Small intestine (tissue), 7 donors: Measurements from ENCODE around the gene SSBP1. TPM values are rescaled to one million over a fixed set of nuclear protein-coding genes. Genes with fewer than 3 reads are reported as not detected.
A peak's percentile ranks its signal among the peaks of the same experiment; 100 is the strongest.

ENCODE experiments used
- DNase-seq, 2 donors: peaks; one replicate each; pipeline versions ENCODE4 v3.0.0 to v3.0.0-alpha.2; 2013
- FAIRE-seq: peaks from 2 replicates; lab custom pipeline; 2012; peaks lifted over from hg19 to GRCh38; lab: Jason Lieb, UNC
- H3K27ac ChIP-seq, 3 donors: one replicate each; pipeline ENCODE4 v1.5.1; 2013; ENCODE audit warnings: low read length in 2 of 3, mild to moderate bottlenecking in 2 of 3, control low read depth in 1 of 3, inconsistent platforms in 1 of 3, low read depth in 1 of 3, moderate library complexity in 1 of 3
- H3K27me3 ChIP-seq, 3 donors: one replicate each; pipeline ENCODE4 v1.6.1; 2013; ENCODE audit warnings: low read length in 3 of 3, inconsistent platforms in 1 of 3; ENCODE audit not compliant: control insufficient read depth in 3 of 3, insufficient read depth in 3 of 3
- H3K36me3 ChIP-seq, 3 donors: one replicate each; pipeline ENCODE4 v1.6.1; 2013; ENCODE audit warnings: low read length in 3 of 3, inconsistent platforms in 1 of 3, low read depth in 1 of 3, mild to moderate bottlenecking in 1 of 3, moderate library complexity in 1 of 3; ENCODE audit not compliant: control insufficient read depth in 3 of 3, insufficient read depth in 2 of 3
- H3K4me1 ChIP-seq, 3 donors: one replicate each; pipeline ENCODE4 v1.6.1; 2013; ENCODE audit warnings: low read length in 2 of 3, inconsistent platforms in 1 of 3, low read depth in 1 of 3, mild to moderate bottlenecking in 1 of 3, moderate library complexity in 1 of 3; ENCODE audit not compliant: control insufficient read depth in 3 of 3, insufficient read depth in 2 of 3
- H3K4me3 ChIP-seq, 3 donors: one replicate each; pipeline ENCODE4 v1.5.1; 2013; ENCODE audit warnings: low read length in 3 of 3, control low read depth in 1 of 3, inconsistent platforms in 1 of 3, low read depth in 1 of 3, mild to moderate bottlenecking in 1 of 3, moderate library complexity in 1 of 3
- H3K9me3 ChIP-seq, 2 donors: one replicate each; pipeline ENCODE4 v1.6.1; 2013; ENCODE audit warnings: low read depth in 1 of 2, low read length in 1 of 2; ENCODE audit not compliant: control insufficient read depth in 2 of 2, insufficient read depth in 1 of 2
- WGBS, 3 donors: extraction: QIAGEN DNeasy Blood & Tissue Kit; methylation state at CpG; one replicate each; pipeline ENCODE4 v1.1.7; 2013; 5-methylcytosine and 5-hydroxymethylcytosine counted together
- polyA plus RNA-seq, 4 donors: library from polyadenylated mRNA; stranded (reverse) in 3 of 4; unstranded in 1 of 4; fragments of 200-250 nt in 3 of 4; fragments of 120-200 nt in 1 of 4; gene quantifications; one replicate each; pipeline versions ENCODE4 v1.2.1 to v1.2.3, GENCODE V29; 2013
- donor health status: healthy with polysubstance abuse.
- donor health status: control.
- donor health status: control.
- donor health status: Bipolar disorder and iron deficiency.
- donor health status: healthy.

The SSBP1 gene
- polyA plus RNA-seq, 4 donors = 131 to 221 (median 151) TPM

DNA sequence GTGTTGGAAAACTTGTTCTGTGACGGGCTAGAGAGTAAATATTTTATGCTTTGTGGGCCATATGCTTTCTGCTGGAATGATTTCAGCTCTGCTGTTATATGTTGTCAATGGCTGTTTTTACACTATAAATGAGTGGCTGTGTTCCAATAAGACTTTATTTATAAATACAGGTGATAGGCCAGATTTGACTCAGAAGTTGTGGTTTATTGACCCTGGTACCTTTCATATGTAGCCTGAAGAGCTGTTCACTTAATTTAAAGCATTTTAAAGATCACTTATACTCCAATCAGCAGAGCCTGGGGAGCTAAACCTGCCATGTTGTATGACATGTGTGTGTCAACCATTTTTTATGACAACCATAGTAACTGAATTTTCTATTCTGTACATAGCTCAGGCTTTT, 9.1 kb upstream of the SSBP1 start:
- H3K9me3 ChIP-seq = no peaks in the 10 kb centered on the region
- peaks cover 0 to 2% (median 0%) of the 10 kb centered on the region in 3 donors for H3K36me3 ChIP-seq
- no peaks in the 10 kb centered on the region for H3K4me1 ChIP-seq
- WGBS, 3 donors = 82 to 91% (median 82%) methylated on average over 1 of the region's 1 CpG
- no peak overlapping the region for H3K27ac ChIP-seq
- FAIRE-seq = no peak
- no peak overlapping the region for H3K4me3 ChIP-seq
- DNase-seq = no peak
- no peaks in the 10 kb centered on the region for H3K27me3 ChIP-seq

DNA sequence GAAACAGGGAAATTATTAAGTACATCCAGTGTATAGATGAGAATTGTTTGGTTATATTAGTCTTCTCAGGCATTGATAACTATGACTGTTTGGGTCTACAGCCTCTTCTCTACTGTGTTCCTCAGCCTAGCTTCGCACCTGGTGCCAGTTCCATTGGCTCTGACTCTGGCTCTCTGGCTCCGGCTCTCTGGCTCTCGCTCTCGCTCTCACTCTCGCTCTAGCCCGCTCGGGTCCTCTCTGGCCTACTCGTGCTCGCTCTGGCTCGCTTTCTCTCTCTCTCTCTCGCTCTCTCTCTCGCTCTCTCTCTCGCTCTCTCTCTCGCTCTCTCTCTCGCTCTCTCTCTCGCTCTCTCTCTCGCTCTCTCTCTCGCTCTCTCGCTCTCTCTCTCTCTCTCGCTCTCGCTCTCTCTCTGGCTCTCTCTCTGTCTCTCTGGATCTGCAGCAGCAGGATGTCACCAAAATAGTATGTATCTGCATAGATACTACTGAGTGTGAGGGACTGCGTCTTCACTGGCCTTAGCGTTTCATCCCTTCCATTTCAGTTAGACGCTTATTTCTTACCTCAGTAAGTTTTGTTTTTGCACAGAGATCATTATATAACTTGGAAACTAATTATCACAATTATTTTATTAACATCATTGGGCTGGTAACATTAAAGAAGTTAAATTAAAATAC, 6.5 kb upstream of the SSBP1 start:
- Histone ChIP-seq H3K27me3 (no peaks in the 10 kb centered on the region), H3K4me3 (no peak overlapping the region), H3K27ac (no peak overlapping the region), H3K4me1 (no peaks in the 10 kb centered on the region), H3K9me3 (no peaks in the 10 kb centered on the region), H3K36me3 (no peaks in the 10 kb centered on the region)
- DNase-seq = no peak
- WGBS, 3 donors = 87 to 95% (median 87%) methylated on average over 24 of the region's 24 CpGs
- no peak for FAIRE-seq

- 28 to 55% (median 35%) methylated on average over 11 of the region's 11 CpGs for WGBS, 3 donors
- peak overlapping the region; percentile 47 to 90 (median 89) for H3K4me3 ChIP-seq
- H3K36me3 ChIP-seq = peaks cover 2 to 6% (median 3%) of the 10 kb centered on the region in 3 donors
- H3K27ac ChIP-seq = peak overlapping the region; percentile 82 to 94 (median 91)
- no peaks in the 10 kb centered on the region for H3K9me3 ChIP-seq
- no peaks in the 10 kb centered on the region for H3K27me3 ChIP-seq
- FAIRE-seq (no peak), DNase-seq (peak; percentile 62 to 74)
- H3K4me1 ChIP-seq = peaks cover 0 to 7% (median 2%) of the 10 kb centered on the region in 3 donors
These were observed 881 bp upstream of the SSBP1 start for GRCh38 chr7:141737118-141737835.

DNA sequence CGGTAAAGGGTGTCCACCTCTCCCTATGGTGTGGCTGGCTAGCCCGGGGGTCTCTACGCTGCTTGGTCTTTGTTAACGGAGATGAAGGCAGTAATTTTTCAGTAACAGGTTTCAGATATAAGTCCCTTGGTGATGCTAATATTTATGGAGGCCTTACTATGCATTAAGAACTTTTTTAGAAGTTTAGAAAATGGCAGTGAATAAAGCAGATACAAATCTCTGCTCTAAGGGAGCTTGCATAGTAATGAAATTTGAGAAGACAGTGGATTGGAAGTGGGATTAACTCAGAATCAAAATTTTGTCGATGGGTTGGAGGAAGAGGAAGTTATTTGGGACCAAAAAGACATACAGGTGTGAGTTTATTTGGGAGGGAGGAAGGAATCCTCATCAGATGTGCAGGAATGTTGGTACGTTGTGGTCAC, 445 bp downstream of the SSBP1 start:
- Histone ChIP-seq H3K36me3 (peaks cover 6 to 15% (median 7%) of the 10 kb centered on the region in 3 donors), H3K27ac (peak overlapping the region; percentile 82 to 94 (median 91)), H3K4me1 (peaks cover 0 to 7% (median 2%) of the 10 kb centered on the region in 3 donors), H3K9me3 (no peaks in the 10 kb centered on the region), H3K4me3 (peak overlapping the region; percentile 75 to 90 (median 89)), H3K27me3 (no peaks in the 10 kb centered on the region)
- 0 to 1% (median 1%) methylated on average over 6 of the region's 6 CpGs for WGBS, 3 donors
- no peak for DNase-seq
- FAIRE-seq = no peak

GRCh38 chr7:141739250-141739649, 1.1 kb downstream of the SSBP1 start:
- H3K4me3 ChIP-seq = peak overlapping the region in 2 of 3 donors; percentile 89 to 90
- WGBS, 3 donors = 43 to 54% (median 52%) methylated on average over 3 of the region's 3 CpGs
- FAIRE-seq = no peak
- H3K4me1 ChIP-seq = peaks cover 0 to 7% (median 2%) of the 10 kb centered on the region in 3 donors
- DNase-seq = no peak
- no peaks in the 10 kb centered on the region for H3K9me3 ChIP-seq
- no peaks in the 10 kb centered on the region for H3K27me3 ChIP-seq
- H3K27ac ChIP-seq = no peak overlapping the region
- H3K36me3 ChIP-seq = peaks cover 8 to 18% (median 9%) of the 10 kb centered on the region in 3 donors

DNA sequence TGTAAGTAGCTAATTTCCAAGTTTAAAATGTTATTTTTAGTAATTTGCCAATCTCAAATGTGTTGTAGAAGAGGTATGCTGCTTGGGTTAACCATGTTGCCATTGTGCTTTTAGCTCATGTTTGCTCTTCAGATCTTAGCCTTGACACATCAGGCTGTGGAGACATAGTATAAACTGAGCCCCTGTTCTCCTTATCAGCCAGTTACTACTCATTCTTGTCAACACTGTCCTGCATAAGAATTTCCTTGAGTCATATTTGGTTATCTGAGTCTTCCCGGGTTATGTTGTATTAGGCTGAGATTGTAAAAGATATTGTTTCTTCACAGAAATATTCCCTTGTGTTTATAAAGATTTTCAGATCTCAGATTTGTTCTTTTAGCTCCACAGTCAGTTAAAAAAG, 4.1 kb downstream of the SSBP1 start:
- Histone ChIP-seq H3K4me1 (peaks cover 0 to 7% (median 2%) of the 10 kb centered on the region in 3 donors), H3K27me3 (no peaks in the 10 kb centered on the region), H3K9me3 (no peaks in the 10 kb centered on the region), H3K36me3 (peaks cover 8 to 26% (median 13%) of the 10 kb centered on the region in 3 donors), H3K4me3 (no peak overlapping the region), H3K27ac (no peak overlapping the region)
- FAIRE-seq (no peak), DNase-seq (no peak)
- 46 to 81% (median 56%) methylated on average over 1 of the region's 1 CpG for WGBS, 3 donors

DNA sequence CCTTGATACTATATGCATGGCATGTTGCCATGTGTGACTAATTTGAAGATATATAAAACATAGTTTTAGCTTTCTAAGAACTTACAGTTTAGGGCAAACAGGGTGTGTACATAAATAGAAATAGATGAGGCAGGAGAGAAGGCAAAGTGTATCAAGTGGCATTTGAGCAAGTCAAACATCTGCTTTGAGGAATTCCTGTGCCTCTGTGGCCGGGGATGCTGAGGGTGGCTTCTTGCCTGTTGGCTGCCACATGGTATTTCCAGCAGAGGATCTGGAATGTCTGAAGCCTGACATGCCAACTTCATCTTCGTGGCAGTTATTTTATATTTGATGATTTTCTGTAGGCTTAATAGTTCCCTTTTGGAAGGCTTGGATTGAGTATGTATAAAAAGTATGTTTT, 6.0 kb downstream of the SSBP1 start:
- Histone ChIP-seq H3K4me3 (no peak overlapping the region), H3K4me1 (peaks cover 0 to 5% (median under 1%) of the 10 kb centered on the region in 3 donors), H3K9me3 (no peaks in the 10 kb centered on the region), H3K36me3 (peaks cover 10 to 32% (median 13%) of the 10 kb centered on the region in 3 donors), H3K27me3 (no peaks in the 10 kb centered on the region), H3K27ac (no peak overlapping the region)
- no peak for DNase-seq
- FAIRE-seq = no peak
- 87 to 90% (median 88%) methylated on average over 2 of the region's 2 CpGs for WGBS, 3 donors

GRCh38 chr7:141748396-141748795, 10.2 kb downstream of the SSBP1 start:
- Histone ChIP-seq H3K27me3 (no peaks in the 10 kb centered on the region), H3K4me3 (no peak overlapping the region), H3K9me3 (peaks cover 0 to 29% of the 10 kb centered on the region in 2 donors), H3K27ac (no peak overlapping the region), H3K36me3 (peaks cover 19 to 39% (median 34%) of the 10 kb centered on the region in 3 donors), H3K4me1 (no peaks in the 10 kb centered on the region)
- FAIRE-seq (no peak), DNase-seq (no peak)
- WGBS, 3 donors = 97 to 98% (median 98%) methylated on average over 2 of the region's 2 CpGs
